PFSK-1 (cell line): Measurements from ENCODE around the gene ABHD16A.

Source experiments
- FOXP2 ChIP-seq: optimal IDR thresholded peaks from 2 replicates; pipeline ENCODE3; 2011; ENCODE audit warnings: borderline replicate concordance, control low read depth, inconsistent platforms; ENCODE audit not compliant: insufficient read depth; ENCODE audit errors: extremely low read length, extremely low read depth
- POLR2AphosphoS5 ChIP-seq: IDR thresholded peaks from 2 replicates; pipeline ENCODE4 v1.6.1; 2012; ENCODE audit warnings: low read depth, mild to moderate bottlenecking, control low read depth, low read length, moderate library complexity
- REST ChIP-seq, 2 experiments: IDR thresholded peaks; 2 replicates each; pipeline versions ENCODE4 v1.6.1 to v1.8.0; 2011 to 2012; ENCODE audit warnings: low read depth in 2 of 2, low read length in 2 of 2, control low read depth in 1 of 2, inconsistent platforms in 1 of 2, mild to moderate bottlenecking in 1 of 2, moderate library complexity in 1 of 2; ENCODE audit not compliant: insufficient read depth in 1 of 2
- SIN3A ChIP-seq: IDR thresholded peaks from 2 replicates; pipeline ENCODE4 v1.6.1; 2012; ENCODE audit warnings: mild to moderate bottlenecking, low read length, moderate library complexity, borderline replicate concordance; ENCODE audit not compliant: insufficient read depth
- TAF1 ChIP-seq: IDR thresholded peaks from 2 replicates; pipeline ENCODE4 v1.6.1; 2012; ENCODE audit warnings: low read length, control low read depth, borderline replicate concordance; ENCODE audit not compliant: insufficient read depth

- TF ChIP-seq POLR2AphosphoS5 (no peak), SIN3A (no peak), TAF1 (no peak), REST (IDR thresholded peaks at IDR 0.05; ENCODE audit: insufficient read depth in 1 of 2, low read depth in 2 of 2, low read length in 2 of 2) (no peak), FOXP2 (no peak)
Measured at GRCh38 chr6:31691564-31692108, 11.5 kb downstream of the ABHD16A start.
